Activated CD4-positive, alpha-beta T cell treated with anti-CD3 and anti-CD28 coated beads, Interleukin-2, amount 50 U/mL, for 1 hour (primary cell): ENCODE data around the gene TLE5.
"Not testable (repeated sequence)": the region's sequence is repeated elsewhere in the genome, so short reads cannot be mapped to it uniquely, and the experiment has no call there.

ENCODE experiments used
- DNase-seq: peaks from one replicate; pipeline ENCODE4 v3.0.0-alpha.2; 2020

The TLE5 gene

GRCh38 chr19:3060857-3061181 is 1.5 kb downstream of the TLE5 start:
- DNase-seq, result no peak

GRCh38 chr19:3059653-3060052 is 2.6 kb downstream of the TLE5 start:
- no peak for DNase-seq

- DNase-seq, result no peak
These were observed 3.4 kb downstream of the TLE5 start for GRCh38 chr19:3058821-3059314.

- DNase-seq, result no peak
These were observed 4.1 kb downstream of the TLE5 start for GRCh38 chr19:3058009-3058820.

- DNase-seq, result no peak
These were observed 5.0 kb downstream of the TLE5 start for GRCh38 chr19:3057275-3057714.

- no peak for DNase-seq
These were observed 5.7 kb downstream of the TLE5 start for GRCh38 chr19:3056417-3057088.

- DNase-seq, result no peak
These were observed 6.4 kb downstream of the TLE5 start for GRCh38 chr19:3055741-3056416.

- DNase-seq, result no peak
These were observed 7.1 kb downstream of the TLE5 start for GRCh38 chr19:3054972-3055740.

- no peak for DNase-seq
These were observed 7.9 kb downstream of the TLE5 start for GRCh38 chr19:3054265-3054971.

- DNase-seq, result no peak
These were observed 8.5 kb downstream of the TLE5 start for GRCh38 chr19:3053780-3054179.

- DNase-seq, result no peak
These were observed 9.1 kb downstream of the TLE5 start for GRCh38 chr19:3053218-3053621.

GRCh38 chr19:3050016-3050415 is 12.3 kb downstream of the TLE5 start:
- not testable (repeated sequence) for DNase-seq

- no peak for DNase-seq
These were observed 13.2 kb downstream of the TLE5 start for GRCh38 chr19:3049089-3049488.

GRCh38 chr19:3048190-3048533 is 14.1 kb downstream of the TLE5 start:
- no peak for DNase-seq

- peak; percentile 75 for DNase-seq
These were observed 14.7 kb downstream of the TLE5 start for GRCh38 chr19:3047496-3048189.

- DNase-seq, result no peak
These were observed 15.4 kb downstream of the TLE5 start for GRCh38 chr19:3046698-3047495.

- no peak for DNase-seq
These were observed 16.2 kb downstream of the TLE5 start for GRCh38 chr19:3045885-3046697.

GRCh38 chr19:3045191-3045590 is 17.1 kb downstream of the TLE5 start:
- DNase-seq, result no peak

- no peak for DNase-seq
These were observed 19.6 kb downstream of the TLE5 start for GRCh38 chr19:3042621-3043267.
